Panc1 (cell line): ENCODE results near the gene ZNF695.

Experiments used
- CTCF ChIP-seq: fragments of 450-650 bp; IDR thresholded peaks from 2 replicates; pipeline ENCODE4 v1.5.1; 2017; ENCODE audit warnings: mild to moderate bottlenecking
- POLR2AphosphoS5 ChIP-seq: IDR thresholded peaks from 2 replicates; pipeline ENCODE4 v1.6.1; 2012; ENCODE audit warnings: mild to moderate bottlenecking, low read depth, low read length, moderate library complexity
- TCF7L2 ChIP-seq: IDR thresholded peaks from 2 replicates; pipeline ENCODE4 v1.6.1; 2011; ENCODE audit warnings: mild to moderate bottlenecking, low read depth, low read length, inconsistent platforms

GRCh38 chr1:247008406-247008799 is 546 bp upstream of the ZNF695 start:
- TF ChIP-seq POLR2AphosphoS5: no peak
- TF ChIP-seq CTCF: no peak
- no peak for TF ChIP-seq TCF7L2
